Fibroblast of mammary gland (primary cell): ENCODE results near the gene SETD1A.

Experiments used
- DNase-seq: peaks from one replicate; pipeline ENCODE4 v3.0.0-alpha.2; 2010; ENCODE audit warnings: low read depth
- H3K4me3 ChIP-seq: 2 replicates; pipeline ENCODE4 v1.5.1; 2011; ENCODE audit warnings: low read depth, mild to moderate bottlenecking, low read length, moderate library complexity; ENCODE audit not compliant: control insufficient read depth
- CTCF ChIP-seq: conservative IDR thresholded peaks from 2 replicates; pipeline ENCODE4 v1.5.1; 2011; ENCODE audit warnings: low read depth, low read length, inconsistent platforms; ENCODE audit not compliant: control insufficient read depth, insufficient read depth

Gene SETD1A

GRCh38 chr16:30998852-30999761 is 41.6 kb downstream of the SETD1A start:
- DNase-seq: peak; percentile 22
- TF ChIP-seq CTCF: no peak
- H3K4me3 ChIP-seq: no peak overlapping the region

DNA sequence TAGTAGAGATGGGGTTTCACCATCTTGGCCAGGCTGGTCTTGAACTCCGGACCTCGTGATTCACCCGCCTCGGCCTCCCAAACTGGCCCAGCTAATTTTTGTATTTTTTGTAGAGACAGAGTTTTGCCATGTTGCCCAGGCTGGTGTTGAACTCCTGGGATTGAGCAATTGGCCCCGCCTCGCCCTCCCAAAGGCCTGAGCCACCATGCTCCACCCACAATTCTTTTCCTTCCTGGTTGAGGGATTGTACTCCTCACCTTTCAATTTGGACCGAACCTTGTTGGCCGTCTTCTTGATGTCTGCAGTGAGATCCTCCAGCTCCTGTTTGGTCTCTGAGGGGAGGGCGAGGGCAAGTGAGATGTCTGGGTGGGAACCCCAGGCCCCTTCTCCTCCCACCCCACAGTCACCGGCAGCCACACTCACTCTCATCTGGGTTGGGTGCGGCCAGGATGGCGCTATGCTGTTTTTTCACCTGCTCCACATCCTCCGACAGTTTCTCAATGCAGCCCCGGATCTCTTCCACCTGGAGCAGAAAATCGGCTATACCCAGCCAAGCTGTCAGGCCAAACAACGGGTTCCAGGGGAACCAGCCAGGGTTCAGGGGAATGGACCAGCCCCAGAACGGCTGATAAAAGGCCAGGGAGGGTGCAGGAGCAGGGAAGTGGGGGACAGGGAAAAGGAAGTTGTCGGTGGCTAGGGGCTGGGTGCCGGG is 43.3 kb downstream of the SETD1A start:
- no peak for TF ChIP-seq CTCF
- DNase-seq: no peak
- no peak overlapping the region for H3K4me3 ChIP-seq

DNA sequence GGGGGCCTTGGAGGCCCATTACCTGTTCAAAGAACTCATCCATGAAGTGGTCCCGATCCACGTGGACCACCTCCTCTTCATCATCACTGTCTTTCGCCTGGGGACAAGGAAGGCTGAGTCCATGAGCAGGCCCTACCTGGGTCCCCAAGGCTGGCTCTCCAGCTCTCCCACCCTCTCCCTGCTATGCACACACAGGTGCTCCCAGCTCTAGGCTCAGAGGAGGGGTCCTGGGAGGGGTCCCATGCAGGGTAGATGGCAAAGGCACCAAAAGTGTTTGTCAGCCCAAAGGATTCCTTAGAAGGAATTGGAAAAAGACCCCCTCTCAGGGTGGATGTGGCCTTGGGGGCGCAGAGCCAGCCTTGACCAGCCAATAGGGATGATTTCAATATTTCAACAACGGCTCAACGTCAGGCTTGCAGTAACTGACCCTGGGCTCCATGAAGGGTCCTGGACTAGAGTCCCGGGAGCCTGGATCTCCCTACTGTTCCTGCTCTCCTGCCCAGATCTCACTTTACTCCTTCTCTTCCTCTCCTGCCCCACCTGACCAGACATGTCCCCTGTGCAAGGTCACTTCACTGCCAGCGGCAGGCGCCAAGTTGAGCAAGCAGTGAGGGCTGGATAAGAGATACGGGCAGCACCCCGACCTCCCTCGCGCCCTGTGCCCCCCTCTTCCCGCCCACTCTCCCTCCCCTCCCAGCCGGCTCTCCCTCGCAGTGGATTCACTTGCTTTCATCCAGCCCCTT is 44.1 kb downstream of the SETD1A start:
- TF ChIP-seq CTCF: no peak
- H3K4me3 ChIP-seq: no peak overlapping the region
- no peak for DNase-seq

DNA sequence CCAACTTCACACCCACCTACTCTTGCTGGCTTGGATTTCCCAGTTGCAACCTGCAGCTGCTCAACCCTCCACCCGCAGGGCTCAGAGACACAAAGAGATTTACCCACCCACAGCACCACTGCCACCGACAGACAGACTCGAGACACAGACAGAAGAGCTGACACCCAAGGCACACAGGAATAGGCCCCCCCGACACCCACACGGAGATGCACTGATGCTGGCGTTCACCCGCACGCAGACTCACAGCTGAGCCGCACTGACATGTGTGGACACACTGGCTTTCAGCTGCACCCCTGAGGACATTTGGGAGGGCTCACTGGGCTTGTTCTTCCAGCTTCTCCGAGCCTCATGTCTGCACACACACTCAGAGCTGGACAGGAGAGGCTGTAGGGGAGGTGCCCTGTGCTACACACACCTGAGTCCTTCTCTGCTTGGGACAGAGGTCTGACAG is 44.7 kb downstream of the SETD1A start:
- no peak overlapping the region for H3K4me3 ChIP-seq
- DNase-seq: no peak
- no peak for TF ChIP-seq CTCF

- H3K4me3 ChIP-seq: no peak overlapping the region
- DNase-seq: no peak
- no peak for TF ChIP-seq CTCF
Observed at GRCh38 chr16:31002862-31003341, 45.3 kb downstream of the SETD1A start.

GRCh38 chr16:31003744-31004143 is 46.2 kb downstream of the SETD1A start:
- no peak overlapping the region for H3K4me3 ChIP-seq
- TF ChIP-seq CTCF: no peak
- DNase-seq: no peak
